GM19035 (cell line): ENCODE measurements around the gene HTR1E.
"Not testable (repeated sequence)": the region's sequence is repeated elsewhere in the genome, so short reads cannot be mapped to it uniquely, and the experiment has no call there.

ENCODE experiments used
- ATAC-seq: cut with Tn5 transposase; IDR thresholded peaks from one replicate; pipeline ENCODE4 v1.9.1; 2021; ENCODE audit not compliant: unreplicated experiment

The HTR1E gene

GRCh38 chr6:86973088-86973487 lies 35.8 kb downstream of the HTR1E start:
- no peak for ATAC-seq

DNA sequence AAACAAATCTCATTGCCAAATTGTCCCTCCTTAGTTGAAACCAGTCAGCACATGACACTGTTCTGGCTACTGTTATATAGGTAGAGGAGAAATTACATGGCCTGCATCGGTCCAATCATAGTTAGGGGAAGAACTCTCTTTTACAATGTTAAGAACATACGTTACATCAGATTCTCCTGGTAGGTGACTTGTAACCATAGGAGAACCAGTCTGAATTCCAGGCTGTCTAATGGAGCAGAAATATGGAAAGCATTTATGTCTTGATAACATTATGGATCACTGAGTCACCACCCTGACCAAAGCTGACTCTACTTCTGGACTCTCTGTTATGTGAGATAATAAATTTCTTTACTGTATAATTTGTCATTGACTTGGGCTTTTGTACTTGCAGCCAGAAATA lies 40.9 kb downstream of the HTR1E start:
- no peak for ATAC-seq

GRCh38 chr6:87001494-87001893 lies 64.2 kb downstream of the HTR1E start:
- ATAC-seq: no peak

DNA sequence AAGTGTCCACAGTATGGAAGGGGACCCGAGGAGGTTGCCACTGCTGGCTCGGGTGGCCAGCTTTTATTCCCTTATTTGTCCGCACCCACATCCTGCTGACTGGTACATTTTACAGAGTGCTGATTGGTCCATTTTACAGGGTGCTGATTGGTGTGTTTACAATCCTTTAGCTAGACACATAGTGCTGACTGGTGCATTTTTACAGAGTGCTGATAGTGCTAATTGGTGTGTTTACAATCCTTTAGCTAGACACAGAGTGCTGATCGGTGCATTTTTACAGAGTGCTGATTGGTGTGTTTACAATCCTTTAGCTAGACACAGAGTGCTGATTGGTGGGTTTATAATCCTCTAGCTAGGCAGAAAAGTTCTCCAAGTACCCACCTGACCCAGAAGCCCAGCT lies 65.1 kb downstream of the HTR1E start:
- ATAC-seq: not testable (repeated sequence)

DNA sequence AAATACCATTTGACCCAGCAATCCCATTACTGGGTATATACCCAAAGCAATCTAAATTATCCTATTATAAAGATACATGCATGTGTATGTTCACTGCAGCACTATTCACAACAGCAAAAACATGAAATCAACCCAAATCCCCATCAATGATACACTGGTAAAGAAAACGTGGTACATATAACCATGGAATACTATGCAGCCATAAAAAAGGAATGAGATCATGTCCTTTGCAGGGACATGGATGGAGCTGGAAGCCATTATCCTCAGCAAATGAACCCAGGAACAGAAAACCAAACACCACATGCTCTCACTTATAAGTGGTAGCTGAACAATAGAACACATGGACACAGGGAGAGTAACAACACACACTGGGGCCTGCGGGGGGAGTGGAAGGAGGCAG lies 69.2 kb downstream of the HTR1E start:
- not testable (repeated sequence) for ATAC-seq

GRCh38 chr6:87009581-87009980 lies 72.3 kb downstream of the HTR1E start:
- ATAC-seq: not testable (repeated sequence)

GRCh38 chr6:87012035-87012434 lies 74.7 kb downstream of the HTR1E start:
- ATAC-seq: no peak

DNA sequence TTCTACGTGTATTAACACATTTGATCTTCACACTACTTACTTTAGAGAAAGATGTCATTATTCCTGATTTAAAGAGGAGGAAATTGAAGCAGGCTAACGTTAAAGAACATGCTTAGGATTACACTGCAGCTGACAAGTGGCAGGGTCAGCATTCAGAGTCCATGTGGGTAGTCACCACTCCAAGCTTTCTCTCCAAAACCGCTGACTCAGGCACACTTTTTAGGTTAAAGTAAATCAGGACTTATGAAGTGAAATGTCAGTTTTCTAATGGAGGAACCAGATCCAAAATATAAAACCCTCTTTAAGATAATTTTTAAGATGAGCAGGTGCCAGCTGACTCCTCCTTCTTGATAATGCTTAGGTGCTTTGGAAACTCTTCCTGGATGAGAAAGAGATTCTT lies 75.4 kb downstream of the HTR1E start:
- ATAC-seq: no peak

- ATAC-seq: no peak
Observed at GRCh38 chr6:87016772-87017171, 79.4 kb downstream of the HTR1E start.

DNA sequence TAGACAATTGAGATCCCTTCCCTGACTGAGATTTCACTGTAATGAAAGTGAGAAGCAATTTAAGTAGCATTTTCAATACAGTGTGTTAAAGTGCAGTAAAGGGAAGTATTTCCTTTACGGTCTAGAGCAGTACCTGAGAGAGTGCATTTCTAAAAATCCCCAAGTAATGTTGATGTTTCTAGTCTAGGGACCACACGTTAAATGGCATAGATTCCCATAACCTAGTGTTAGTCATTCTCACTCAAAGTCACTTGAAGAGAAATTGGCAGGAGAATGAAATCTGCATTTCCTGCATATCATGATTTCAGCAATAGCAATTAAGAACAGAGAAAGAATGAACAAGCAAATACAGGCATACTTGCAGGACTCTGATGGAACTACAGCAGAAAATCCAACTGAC lies 89.7 kb downstream of the HTR1E start:
- no peak for ATAC-seq

GRCh38 chr6:87029711-87030314 lies 92.5 kb downstream of the HTR1E start:
- ATAC-seq: no peak

DNA sequence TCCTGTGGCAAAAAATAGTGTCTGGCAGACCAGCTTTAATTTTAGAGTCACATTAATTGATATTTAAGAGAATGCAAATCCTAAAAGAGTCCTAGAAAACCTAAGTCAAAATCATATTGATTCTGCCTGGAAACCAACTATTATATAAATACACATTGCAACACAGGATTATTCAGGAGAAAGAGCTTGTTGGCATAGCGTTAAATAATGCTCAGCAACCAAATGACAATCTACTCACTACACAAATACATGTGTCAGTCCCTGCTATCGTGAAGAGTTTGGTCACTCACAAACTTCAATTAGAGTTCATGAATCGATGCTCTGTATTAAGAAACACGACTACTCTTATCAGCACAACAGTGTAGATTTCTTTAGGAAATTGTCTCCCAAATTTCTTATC lies 103.4 kb downstream of the HTR1E start:
- ATAC-seq: no peak

- ATAC-seq: no peak
Observed at GRCh38 chr6:87045521-87046075, 108.3 kb downstream of the HTR1E start.

DNA sequence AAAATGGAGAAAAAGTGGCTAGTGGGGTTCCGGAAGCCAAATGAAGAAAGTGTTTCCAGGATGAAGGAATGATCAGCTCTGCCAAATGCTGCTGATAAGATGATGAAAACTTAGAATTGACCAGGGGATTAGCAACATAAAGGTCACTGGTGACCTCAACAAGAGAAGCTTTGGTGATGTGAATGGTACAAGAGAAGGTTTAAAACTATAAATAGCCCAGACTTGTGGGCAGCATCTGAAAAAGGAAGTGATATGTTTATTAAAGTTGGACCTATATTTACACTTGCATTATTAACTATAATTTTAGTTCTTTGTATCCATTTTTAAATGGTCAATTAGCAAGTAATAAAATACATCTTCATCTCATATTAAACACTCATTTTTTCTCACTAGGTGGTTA lies 112.5 kb downstream of the HTR1E start:
- no peak for ATAC-seq

DNA sequence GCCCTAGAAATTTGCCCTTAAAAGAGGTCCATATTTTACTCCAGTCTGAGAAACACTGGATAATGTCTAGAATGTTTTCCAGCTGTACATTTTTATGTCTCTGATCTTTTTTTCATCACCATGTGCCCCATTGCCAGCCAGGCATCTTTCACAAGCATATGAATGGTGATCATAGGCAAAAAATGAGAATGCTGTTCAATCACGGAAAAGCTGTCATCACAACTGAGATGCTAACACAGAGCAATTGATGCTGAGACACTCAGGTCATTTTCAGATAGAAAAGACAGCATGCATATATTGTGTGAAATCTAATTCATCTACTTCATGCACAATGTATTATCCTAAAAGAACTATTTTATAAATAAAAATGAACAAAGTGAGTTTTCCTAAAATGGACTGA lies 116.0 kb downstream of the HTR1E start:
- ATAC-seq: no peak

- no peak for ATAC-seq
Observed at GRCh38 chr6:87054143-87054833, 117.0 kb downstream of the HTR1E start.

DNA sequence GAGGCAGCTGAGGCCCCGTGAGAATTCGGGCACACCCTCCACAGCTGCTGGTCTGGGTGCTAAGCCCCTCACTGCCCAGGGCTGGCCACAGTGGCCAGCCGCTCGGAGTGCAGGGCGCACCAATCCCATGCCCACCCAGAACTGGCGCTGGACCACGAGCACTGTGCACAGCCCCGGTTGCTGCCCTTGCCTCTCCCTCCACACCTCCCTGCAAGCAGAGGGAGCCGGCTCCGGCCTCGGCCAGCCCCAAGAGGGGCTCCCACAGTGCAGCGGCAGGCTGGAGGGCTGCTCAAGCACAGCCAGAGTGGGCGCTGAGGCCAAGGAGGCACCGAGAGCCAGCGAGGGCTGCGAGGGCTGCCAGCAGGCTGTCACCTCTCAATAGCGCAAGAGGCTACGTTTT lies 122.6 kb downstream of the HTR1E start:
- ATAC-seq: no peak

DNA sequence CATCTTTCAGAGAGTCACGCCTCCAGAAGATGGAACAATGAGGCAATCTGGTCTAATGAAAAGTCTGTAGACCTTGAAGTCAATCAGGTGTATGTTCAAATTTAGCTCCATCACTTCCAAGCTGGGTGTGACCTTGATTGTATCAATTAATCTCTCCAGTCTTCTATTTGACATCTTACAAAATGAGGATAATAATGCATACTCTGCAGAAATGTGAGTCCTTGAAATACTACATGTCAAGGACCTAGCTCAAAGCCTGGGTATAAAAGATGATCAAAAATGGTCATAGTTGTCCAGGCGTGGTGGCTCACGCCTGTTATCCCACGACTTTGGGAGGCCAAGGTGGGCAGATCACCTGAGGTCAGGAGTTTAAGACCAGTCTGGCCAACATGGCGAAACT lies 127.8 kb downstream of the HTR1E start:
- no peak for ATAC-seq
